Tongue (tissue), 2 donors: ENCODE measurements around the gene PCCB. TPM values are rescaled to one million over a fixed set of nuclear protein-coding genes. Genes with fewer than 3 reads are reported as not detected.
"Not testable (repeated sequence)": the region's sequence is repeated elsewhere in the genome, so short reads cannot be mapped to it uniquely, and the experiment has no call there.

ENCODE experiments used
- DNase-seq: peaks from one replicate; pipeline ENCODE4 v3.0.0-alpha.2; 2015
- total RNA-seq: library from RNA; depleted of rRNA; stranded (reverse); fragments of >200 nt; gene quantifications from one replicate; pipeline ENCODE4 v1.2.3, GENCODE V29; 2014

Gene PCCB
- total RNA-seq, 1 donor from 2014 or later: 43.9 TPM

- no peak for DNase-seq
Observed at GRCh38 chr3:136262559-136262958, 12.4 kb downstream of the PCCB start.

DNA sequence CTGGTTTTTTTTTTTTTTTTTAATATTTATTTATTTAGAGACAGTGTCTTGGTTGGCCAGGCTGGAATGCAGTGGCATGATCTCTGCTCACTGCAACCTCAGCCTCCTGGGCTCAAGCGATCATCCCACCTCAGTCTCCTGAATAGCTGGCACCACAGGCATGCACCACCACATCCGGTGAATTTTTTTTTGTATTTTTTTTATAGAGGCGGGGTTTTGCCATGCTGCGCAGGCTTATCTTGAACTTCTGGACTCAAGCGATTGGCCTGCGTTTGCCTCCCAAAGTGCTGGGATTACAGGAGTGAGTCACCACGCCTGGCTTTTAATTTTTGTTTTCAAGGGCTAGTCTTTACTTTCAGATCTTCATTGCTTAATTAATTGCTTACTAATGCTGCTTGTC, 13.1 kb downstream of the PCCB start:
- no peak for DNase-seq

DNA sequence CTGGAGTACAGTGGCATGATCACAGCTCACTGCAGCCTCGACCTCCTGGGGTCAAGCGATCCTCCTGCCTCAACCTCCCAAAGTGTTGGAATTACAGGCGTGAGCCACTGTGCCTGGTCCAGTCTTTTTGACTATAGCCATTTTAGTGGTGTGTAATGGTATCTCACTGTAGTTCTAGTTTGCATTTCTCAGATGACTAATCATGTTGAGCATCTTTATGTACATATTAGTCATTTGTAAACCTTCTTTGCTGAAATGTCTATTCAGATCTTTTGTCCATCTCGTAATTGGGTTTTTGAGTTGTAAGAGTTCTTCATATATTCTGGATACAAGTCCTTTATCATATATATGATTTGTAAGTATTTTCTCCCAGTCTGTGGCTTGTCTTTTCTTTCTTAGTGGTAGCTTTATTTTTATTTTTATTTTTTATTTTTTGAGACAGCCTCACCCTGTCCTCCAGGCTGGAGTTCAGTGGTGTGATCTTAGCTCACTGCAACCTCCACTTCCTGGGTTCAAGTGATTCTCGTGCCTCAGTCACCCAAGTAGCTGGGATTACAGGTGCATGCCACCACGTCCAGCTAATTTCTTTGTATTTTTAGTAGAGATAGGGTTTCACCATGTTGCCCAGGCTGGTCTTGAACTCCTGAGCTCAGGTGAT, 16.5 kb downstream of the PCCB start:
- not testable (repeated sequence) for DNase-seq

- DNase-seq: no peak
Observed at GRCh38 chr3:136267235-136267634, 17.1 kb downstream of the PCCB start.

- no peak for DNase-seq
Observed at GRCh38 chr3:136270179-136270578, 20.0 kb downstream of the PCCB start.

DNA sequence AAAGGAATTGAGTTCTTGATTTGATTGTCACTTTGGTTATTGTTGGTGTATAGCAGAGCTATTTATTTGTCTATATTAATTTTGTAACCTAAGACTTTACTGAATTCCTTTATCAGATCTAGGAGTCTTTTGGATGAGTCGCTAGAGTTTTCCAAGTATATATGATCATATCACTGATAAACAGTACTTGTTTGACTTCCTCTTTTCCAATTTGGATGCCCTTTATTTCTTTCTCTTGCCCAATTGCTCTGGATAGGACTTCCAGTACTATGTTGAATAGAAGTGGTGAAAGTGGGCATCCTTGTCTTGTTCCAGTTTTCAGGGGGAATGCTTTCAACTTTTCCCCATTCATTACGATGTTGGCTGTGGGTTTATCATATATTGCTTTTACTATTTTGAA, 21.5 kb downstream of the PCCB start:
- not testable (repeated sequence) for DNase-seq

- DNase-seq: no peak
Observed at GRCh38 chr3:136276049-136276755, 26.1 kb downstream of the PCCB start.

DNA sequence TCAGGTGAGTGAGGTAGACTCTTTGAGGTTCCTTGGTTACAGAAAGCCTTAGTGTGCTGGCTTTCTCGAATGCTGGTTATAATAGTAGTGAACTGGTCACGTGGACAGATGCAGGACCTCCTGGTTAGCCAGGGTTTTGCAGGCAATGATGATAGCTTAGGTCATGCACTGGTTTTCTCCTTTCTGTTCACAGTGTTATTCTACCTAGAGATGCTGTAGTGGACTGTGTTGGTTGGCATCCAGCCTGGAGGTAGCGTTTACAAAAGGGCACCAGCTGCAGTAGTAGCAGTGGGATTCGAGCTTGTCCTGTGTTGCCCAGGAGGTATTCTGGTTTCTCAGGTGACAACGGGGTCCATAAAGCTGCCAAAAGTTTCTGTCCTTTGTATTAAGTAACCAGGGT, 27.0 kb downstream of the PCCB start:
- no peak for DNase-seq

DNA sequence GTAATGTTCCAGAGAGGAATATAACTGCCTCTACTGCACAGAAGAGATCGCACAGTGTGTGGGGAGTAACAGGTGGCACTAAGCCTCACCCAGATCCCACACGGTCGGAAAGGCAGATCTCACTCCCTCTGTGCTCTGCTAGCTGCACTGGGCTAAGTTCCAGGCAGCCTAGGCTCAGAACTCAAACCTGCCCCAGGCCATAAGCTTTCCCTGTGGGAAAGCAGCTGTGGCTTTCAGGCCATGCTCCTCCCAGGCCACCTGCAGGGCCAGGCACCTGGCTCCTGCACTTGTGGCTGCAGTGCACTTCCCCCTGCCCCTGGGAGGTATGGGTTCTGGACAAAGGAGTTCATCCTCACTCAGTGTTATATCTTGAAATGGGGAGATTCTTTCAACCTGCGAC, 27.5 kb downstream of the PCCB start:
- DNase-seq: peak; percentile 18

DNA sequence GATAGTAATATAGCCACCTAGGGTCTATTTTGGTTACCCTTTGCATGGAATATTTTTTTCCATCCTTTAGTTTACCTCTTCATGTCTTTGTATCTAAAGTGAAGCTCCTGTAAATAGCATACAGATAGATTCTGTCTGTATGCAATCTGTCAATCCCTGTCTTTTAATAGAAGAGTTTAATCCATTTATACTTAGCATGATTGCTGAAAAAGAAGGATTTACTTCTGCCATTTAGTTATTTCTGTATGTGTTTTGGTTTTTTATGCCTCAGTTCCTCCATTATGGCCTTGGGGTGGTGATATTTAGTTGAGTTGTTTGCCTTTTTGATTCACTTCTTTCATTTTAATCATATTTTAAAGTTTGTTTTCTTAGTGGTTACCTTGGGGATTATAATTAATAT, 29.0 kb downstream of the PCCB start:
- no peak for DNase-seq

- DNase-seq: no peak
Observed at GRCh38 chr3:136280961-136281360, 30.8 kb downstream of the PCCB start.

DNA sequence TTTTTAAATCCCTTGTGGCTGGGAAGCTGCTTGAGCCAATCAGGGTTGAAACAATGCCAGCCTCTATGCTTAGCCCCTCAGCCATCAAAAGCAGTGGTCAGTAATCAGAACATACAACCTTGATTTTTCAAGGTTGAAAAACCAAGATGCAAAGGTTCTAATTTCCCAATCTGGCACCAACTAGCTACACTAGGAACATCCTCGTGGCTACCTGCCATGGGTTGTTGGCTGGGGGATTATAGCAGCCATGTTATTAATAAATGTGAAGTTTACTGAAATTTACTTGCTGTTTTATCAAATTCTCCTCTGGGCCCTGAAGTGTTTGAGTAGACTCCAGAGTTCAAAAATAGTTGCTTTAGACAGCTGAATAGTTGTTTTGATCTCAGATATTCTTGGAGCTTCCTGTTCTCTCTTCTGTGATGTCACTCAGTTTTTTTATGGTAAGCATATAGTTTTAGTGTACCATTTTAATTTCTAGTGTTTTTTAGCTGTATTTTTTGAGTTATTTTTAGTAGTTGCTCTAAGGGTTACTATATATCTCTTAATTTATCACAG, 31.9 kb downstream of the PCCB start:
- DNase-seq: no peak

DNA sequence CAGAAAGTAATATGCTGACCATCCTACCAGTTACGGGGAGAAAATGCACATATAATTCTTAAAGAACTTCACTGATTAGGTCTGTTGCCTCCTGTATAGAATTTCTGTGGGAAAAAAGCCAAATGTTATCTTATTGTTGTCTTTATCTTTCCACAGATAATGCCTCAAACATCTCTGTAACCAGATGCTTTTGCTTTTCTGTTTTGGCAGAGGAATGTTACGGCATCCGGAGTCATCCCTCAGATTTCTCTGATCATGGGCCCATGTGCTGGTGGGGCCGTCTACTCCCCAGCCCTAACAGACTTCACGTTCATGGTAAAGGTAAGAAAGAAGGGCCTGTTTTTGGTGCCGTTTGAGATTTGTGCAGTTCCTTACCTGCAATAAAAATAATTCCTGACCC, 33.5 kb downstream of the PCCB start:
- DNase-seq: no peak

- no peak for DNase-seq
Observed at GRCh38 chr3:136291302-136291701, 41.2 kb downstream of the PCCB start.

GRCh38 chr3:136292500-136292899, 42.4 kb downstream of the PCCB start:
- DNase-seq: no peak

DNA sequence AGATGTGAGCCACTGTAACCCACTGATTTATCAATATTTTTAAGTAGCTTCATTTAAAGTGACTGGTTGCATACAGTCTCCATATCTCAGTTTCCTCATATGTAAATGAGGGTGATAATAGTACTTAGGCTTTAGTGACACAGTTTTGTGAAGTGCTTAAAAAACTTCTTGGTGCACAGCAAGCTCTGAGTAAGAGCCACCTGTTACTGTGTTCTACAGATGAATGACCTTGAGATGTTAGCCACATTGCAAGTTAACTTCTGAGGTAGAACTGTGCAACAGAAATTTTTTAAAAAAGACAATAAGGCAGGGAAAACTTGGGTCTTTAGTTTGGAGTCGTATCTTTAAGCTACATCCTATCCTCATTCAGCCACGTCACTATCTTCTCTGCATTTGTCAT, 43.1 kb downstream of the PCCB start:
- no peak for DNase-seq

DNA sequence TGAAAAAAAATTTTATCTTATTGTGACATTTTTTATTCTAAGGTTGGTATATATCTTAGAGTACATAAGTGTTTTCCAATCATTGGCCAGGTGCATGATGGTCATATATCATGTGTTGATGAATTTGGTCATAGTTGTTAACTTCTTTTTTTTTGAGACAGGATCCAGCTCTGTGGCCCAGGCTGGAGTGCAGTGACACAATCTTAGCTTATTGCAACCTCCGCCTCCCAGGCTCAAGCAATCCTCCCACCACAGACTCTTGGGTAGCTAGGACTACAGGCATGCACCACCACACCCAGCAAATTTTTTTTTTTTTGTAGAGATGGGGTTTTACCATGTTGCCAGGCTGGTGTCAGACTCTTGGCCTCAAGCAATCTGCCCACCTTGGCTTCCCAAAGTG, 44.0 kb downstream of the PCCB start:
- DNase-seq: no peak

DNA sequence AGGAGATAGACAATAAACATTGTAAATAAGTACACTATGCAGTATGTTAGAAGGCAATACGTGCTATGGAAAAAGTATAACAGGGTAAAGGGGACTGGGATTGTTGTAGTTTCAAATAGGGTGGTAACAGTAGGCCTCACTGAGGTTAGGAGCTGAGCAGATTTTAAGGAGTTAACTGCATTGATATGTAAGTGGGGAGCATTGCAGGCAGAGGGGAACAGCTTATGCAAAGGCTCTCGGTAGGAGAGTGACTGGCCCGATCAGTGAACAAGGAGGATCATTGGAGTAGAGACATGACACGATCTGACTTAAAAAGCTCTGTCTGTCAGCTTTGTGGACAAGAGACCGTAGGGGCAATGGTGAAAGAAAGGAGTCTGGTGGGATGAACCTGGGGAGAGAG, 46.8 kb downstream of the PCCB start:
- DNase-seq: no peak

DNA sequence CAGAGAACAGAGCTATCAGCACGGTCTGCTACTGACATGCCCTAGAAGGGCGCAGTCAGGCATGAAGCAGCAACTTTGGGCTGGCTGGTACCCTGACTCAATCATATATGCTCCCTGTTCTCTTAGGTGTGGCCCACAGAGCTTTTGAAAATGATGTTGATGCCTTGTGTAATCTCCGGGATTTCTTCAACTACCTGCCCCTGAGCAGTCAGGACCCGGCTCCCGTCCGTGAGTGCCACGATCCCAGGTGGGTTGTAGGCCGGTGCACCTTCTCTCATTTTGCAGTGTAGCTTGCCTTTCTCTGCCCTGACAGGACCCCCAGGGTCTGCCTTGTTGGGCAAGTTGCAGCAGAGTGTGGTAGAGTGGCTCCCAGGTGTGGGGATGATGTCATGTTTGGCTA, 47.7 kb downstream of the PCCB start:
- no peak for DNase-seq

GRCh38 chr3:136300444-136300843, 50.3 kb downstream of the PCCB start:
- no peak for DNase-seq

DNA sequence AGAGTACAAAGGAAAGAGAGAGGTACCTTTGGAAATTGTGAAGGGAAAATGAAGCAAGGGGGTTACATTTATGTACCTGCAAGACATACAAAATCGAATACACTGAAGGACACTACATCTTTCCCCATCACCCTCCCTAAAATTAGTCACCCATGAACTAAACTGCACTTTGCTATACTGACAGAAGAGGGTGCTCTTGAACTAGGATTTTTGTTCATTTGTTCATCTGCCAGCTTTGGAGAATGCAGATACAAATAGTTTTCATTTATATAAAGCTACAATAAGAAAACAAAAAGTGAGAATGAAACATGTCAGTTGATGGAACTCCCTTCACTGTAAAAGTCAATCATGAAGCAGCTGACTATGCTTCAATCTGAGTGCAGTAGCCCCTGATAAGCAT, 55.7 kb downstream of the PCCB start:
- no peak for DNase-seq

DNA sequence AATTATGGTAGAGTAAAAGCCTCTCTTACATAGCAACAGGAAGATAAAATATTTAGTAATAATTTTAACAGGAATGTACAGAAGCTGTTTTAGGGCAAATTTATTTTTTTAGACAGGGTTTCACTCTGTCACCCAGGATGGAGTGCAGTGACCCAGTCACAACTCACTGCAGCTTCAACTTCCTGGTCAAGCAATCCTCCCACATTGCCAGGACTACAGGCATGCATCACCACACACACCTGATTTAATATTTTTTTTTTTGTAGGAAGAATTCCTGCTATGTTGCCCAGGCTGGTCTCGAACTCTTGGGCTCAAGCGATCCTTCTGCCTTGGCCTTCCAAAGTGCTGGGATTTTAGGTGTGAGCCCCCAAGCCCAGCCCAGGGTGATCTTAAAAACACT, 61.1 kb downstream of the PCCB start:
- DNase-seq: no peak

- DNase-seq: no peak
Observed at GRCh38 chr3:136311968-136312367, 61.8 kb downstream of the PCCB start.

GRCh38 chr3:136326316-136326715, 76.2 kb downstream of the PCCB start:
- no peak for DNase-seq
